ENCODE results near the gene TNS3.

DNA sequence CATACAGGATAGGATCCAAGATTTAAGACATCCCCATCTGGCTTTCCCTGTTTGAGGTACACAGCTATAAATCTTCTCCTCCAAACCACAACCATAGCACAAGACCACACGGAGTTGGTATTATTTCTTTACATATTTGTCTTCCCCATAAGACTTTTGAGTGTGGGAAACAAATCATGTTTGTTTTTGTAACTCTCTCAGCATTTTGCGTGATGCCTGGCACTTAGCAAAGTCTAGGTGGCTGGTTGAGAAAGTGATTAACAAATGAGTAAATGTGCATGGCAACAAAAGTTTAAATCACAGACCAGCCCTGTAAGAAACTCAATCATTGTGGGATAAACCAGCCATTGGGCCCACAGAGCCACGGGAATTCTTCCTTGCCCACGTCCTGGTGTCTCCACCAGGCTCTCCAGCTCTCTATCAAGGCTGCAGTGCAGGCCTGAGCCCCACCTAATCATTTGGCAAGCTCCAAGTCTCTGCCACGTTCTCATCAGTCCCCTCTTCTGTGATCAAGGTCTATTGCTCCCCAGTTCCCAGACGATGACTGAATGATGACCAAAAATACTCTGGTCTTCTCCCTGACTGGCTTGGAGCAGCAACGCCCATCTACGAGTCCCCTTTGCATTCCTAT is 317.8 kb downstream of the TNS3 start:
- TF ChIP-seq MYC (IDR thresholded peaks at IDR 0.05; ENCODE audit: insufficient read depth, insufficient read length, insufficient replicate concordance, low read length, severe bottlenecking) (no peak), CTCF (IDR thresholded peaks at IDR 0.05 in 2 of 3, conservative IDR thresholded peaks at IDR 0.05 in 1 of 3; ENCODE audit: control insufficient read depth in 2 of 3, extremely low read depth in 1 of 3, insufficient read depth in 1 of 3, low read depth in 3 of 3, low read length in 3 of 3) (no peak), SUPT20H (IDR thresholded peaks at IDR 0.05; ENCODE audit: borderline replicate concordance, control insufficient read depth, low read depth, low read length) (no peak), GABPA (IDR thresholded peaks at IDR 0.05; ENCODE audit: low read depth) (no peak), TBL1XR1 (IDR thresholded peaks at IDR 0.05; ENCODE audit: low read depth, low read length) (no peak), EP300 (IDR thresholded peaks at IDR 0.05; ENCODE audit: borderline replicate concordance in 1 of 2, control insufficient read depth in 1 of 2, low read depth in 2 of 2, low read length in 2 of 2) (no peak), PRDM15 (CRISPR knock-in tag; IDR thresholded peaks at IDR 0.05) (no peak), SIN3A (IDR thresholded peaks at IDR 0.05; ENCODE audit: low read depth, low read length) (no peak), YY1 (IDR thresholded peaks at IDR 0.05; ENCODE audit: low read depth, low read length) (no peak)
- TF ChIP-seq, protein P1, sequence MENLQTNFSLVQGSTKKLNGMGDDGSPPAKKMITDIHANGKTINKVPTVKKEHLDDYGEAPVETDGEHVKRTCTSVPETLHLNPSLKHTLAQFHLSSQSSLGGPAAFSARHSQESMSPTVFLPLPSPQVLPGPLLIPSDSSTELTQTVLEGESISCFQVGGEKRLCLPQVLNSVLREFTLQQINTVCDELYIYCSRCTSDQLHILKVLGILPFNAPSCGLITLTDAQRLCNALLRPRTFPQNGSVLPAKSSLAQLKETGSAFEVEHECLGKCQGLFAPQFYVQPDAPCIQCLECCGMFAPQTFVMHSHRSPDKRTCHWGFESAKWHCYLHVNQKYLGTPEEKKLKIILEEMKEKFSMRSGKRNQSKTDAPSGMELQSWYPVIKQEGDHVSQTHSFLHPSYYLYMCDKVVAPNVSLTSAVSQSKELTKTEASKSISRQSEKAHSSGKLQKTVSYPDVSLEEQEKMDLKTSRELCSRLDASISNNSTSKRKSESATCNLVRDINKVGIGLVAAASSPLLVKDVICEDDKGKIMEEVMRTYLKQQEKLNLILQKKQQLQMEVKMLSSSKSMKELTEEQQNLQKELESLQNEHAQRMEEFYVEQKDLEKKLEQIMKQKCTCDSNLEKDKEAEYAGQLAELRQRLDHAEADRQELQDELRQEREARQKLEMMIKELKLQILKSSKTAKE (IDR thresholded peaks at IDR 0.05; ENCODE audit: low read depth, poor library complexity, severe bottlenecking) = no peak

Data from GM12878 (cell line).